CD14-positive monocyte (primary cell): Measurements from ENCODE around the gene FANCI. TPM values are rescaled to one million over a fixed set of nuclear protein-coding genes. Genes with fewer than 3 reads are reported as not detected.

Experiments used
- DNase-seq, 3 donors: peaks; one replicate each; pipeline ENCODE4 v3.0.0-alpha.2; 2011 to 2022
- H2AFZ ChIP-seq: 2 replicates; pipeline ENCODE4 v1.6.0; 2012; ENCODE audit warnings: mild to moderate bottlenecking, low read depth, low read length, inconsistent platforms; ENCODE audit not compliant: insufficient read depth, poor library complexity, severe bottlenecking
- H3K27ac ChIP-seq, 2 donors: 1 replicate in 1 of 2; 2 replicates in 1 of 2; pipeline ENCODE4 v1.5.1; 2012 to 2013; ENCODE audit warnings: low read length in 2 of 2, control low read depth in 1 of 2, inconsistent platforms in 1 of 2, low read depth in 1 of 2, mild to moderate bottlenecking in 1 of 2
- H3K27me3 ChIP-seq, 2 donors: one replicate each; pipeline versions ENCODE4 v1.6.0 to v1.6.1; 2011 to 2013; ENCODE audit warnings: low read length in 2 of 2; ENCODE audit not compliant: control insufficient read depth in 2 of 2, insufficient read depth in 2 of 2
- H3K36me3 ChIP-seq, 2 donors: replicated peaks in 1 of 2; 1 replicate in 1 of 2; 2 replicates in 1 of 2; pipeline versions ENCODE4 v1.5.1 to v1.6.1; 2012 to 2013; ENCODE audit warnings: low read length in 2 of 2, control low read depth in 1 of 2, inconsistent platforms in 1 of 2, mild to moderate bottlenecking in 1 of 2; ENCODE audit not compliant: insufficient read depth in 2 of 2, control insufficient read depth in 1 of 2
- H3K4me1 ChIP-seq, 2 donors: 1 replicate in 1 of 2; 2 replicates in 1 of 2; pipeline versions ENCODE4 v1.5.1 to v1.6.1; 2012 to 2013; ENCODE audit warnings: low read length in 2 of 2, control low read depth in 1 of 2, inconsistent platforms in 1 of 2, mild to moderate bottlenecking in 1 of 2, moderate library complexity in 1 of 2; ENCODE audit not compliant: insufficient read depth in 2 of 2, control insufficient read depth in 1 of 2
- H3K4me2 ChIP-seq: replicated peaks from 2 replicates; pipeline ENCODE3; 2012; ENCODE audit warnings: low read length, moderate library complexity, mild to moderate bottlenecking; ENCODE audit not compliant: poor library complexity, severe bottlenecking; ENCODE audit errors: extremely low read depth
- H3K4me3 ChIP-seq, 3 experiments: fragments of 200-600 bp in 1 of 3; sonication (generic) in 1 of 3; replicated peaks in 1 of 3; 1 replicate in 2 of 3; 2 replicates in 1 of 3; pipeline ENCODE4 v1.5.1; 2011 to 2013; ENCODE audit warnings: low read length in 3 of 3, mild to moderate bottlenecking in 3 of 3, control low read depth in 2 of 3, low read depth in 2 of 3, inconsistent platforms in 1 of 3, moderate library complexity in 1 of 3
- H3K79me2 ChIP-seq: 2 replicates; pipeline ENCODE4 v1.6.0; 2012; ENCODE audit warnings: mild to moderate bottlenecking, control low read depth, inconsistent platforms, low read length, moderate library complexity; ENCODE audit not compliant: insufficient read depth
- H3K9ac ChIP-seq: 2 replicates; pipeline ENCODE4 v1.6.0; 2017; ENCODE audit warnings: low read length, mild to moderate bottlenecking; ENCODE audit not compliant: insufficient read depth, poor library complexity, severe bottlenecking
- H3K9me3 ChIP-seq, 2 donors: replicated peaks in 1 of 2; 1 replicate in 1 of 2; 2 replicates in 1 of 2; pipeline versions ENCODE4 v1.5.1 to v1.6.1; 2012 to 2013; ENCODE audit warnings: low read length in 2 of 2, control low read depth in 1 of 2; ENCODE audit not compliant: control insufficient read depth in 1 of 2, insufficient read depth in 1 of 2
- H4K20me1 ChIP-seq: 2 replicates; pipeline ENCODE4 v1.6.0; 2012; ENCODE audit warnings: mild to moderate bottlenecking, low read length, control low read depth, moderate library complexity; ENCODE audit not compliant: insufficient read depth
- H3K27ac Mint-ChIP-seq, 7 donors: one replicate each; pipeline ENCODE4 v1.8.0; 2020; ENCODE audit warnings: mild to moderate bottlenecking in 7 of 7, mixed read lengths in 7 of 7, moderate library complexity in 6 of 7, inconsistent platforms in 2 of 7
- H3K27me3 Mint-ChIP-seq, 3 donors: one replicate each; pipeline ENCODE4 v1.8.0; 2021 to 2022; ENCODE audit warnings: low read depth in 3 of 3, mild to moderate bottlenecking in 3 of 3, mixed read lengths in 3 of 3, moderate library complexity in 3 of 3, inconsistent platforms in 1 of 3
- H3K36me3 Mint-ChIP-seq, 2 donors: one replicate each; pipeline ENCODE4 v1.8.0; 2020; ENCODE audit warnings: mixed read lengths in 2 of 2, inconsistent platforms in 1 of 2, mild to moderate bottlenecking in 1 of 2
- H3K4me1 Mint-ChIP-seq: one replicate; pipeline ENCODE4 v1.8.0; 2020; ENCODE audit warnings: mild to moderate bottlenecking, mixed read lengths
- H3K4me3 Mint-ChIP-seq, 2 donors: one replicate each; pipeline ENCODE4 v1.8.0; 2020; ENCODE audit warnings: mild to moderate bottlenecking in 2 of 2, mixed read lengths in 2 of 2, moderate library complexity in 1 of 2
- H3K9me3 Mint-ChIP-seq, 7 donors: one replicate each; pipeline ENCODE4 v1.8.0; 2020 to 2022; ENCODE audit warnings: mixed read lengths in 7 of 7, mild to moderate bottlenecking in 6 of 7, moderate library complexity in 6 of 7, inconsistent platforms in 2 of 7
- WGBS: methylation state at CpG from one replicate; pipeline ENCODE4 v1.1.5; 2013; ENCODE audit warnings: missing lambda C conversion rate; ENCODE audit not compliant: insufficient coverage; 5-methylcytosine and 5-hydroxymethylcytosine counted together
- intact Hi-C, 2 donors: fragments of 100-400 bp; cut with micrococcal nuclease; formaldehyde crosslinking; loops; one replicate each; pipeline versions ENCODE4 v1.15.0 to v1.15.1; 2023
- polyA plus RNA-seq, 3 donors: library from polyadenylated mRNA; depleted of rRNA in 1 of 3; unstranded in 2 of 3; stranded (reverse) in 1 of 3; fragments of 300-500 nt in 2 of 3; fragments of >200 nt in 1 of 3; fragmentation: Illumina TruSeq in 2 of 3; gene quantifications; 1 replicate in 2 of 3; 2 replicates in 1 of 3; pipeline ENCODE4 v1.2.3, GENCODE V29; 2012 to 2021
- TF ChIP-seq, protein P1 (sequence below): fragments of 200-600 bp; IDR thresholded peaks from one replicate; pipeline ENCODE4 v1.8.0; 2022; ENCODE audit warnings: antibody characterized with exemption, mild to moderate bottlenecking

Gene FANCI
- polyA plus RNA-seq, 3 donors = 1.4 to 2.6 (median 1.5) TPM

- Mint-ChIP-seq H3K9me3 (no peaks in the 10 kb centered on the region), H3K4me3 (no peak overlapping the region), H3K36me3 (peaks cover 90 to 99% of the 10 kb centered on the region in 2 donors), H3K27ac (no peak overlapping the region), H3K27me3 (no peaks in the 10 kb centered on the region), H3K4me1 (no peaks in the 10 kb centered on the region)
- Histone ChIP-seq H3K4me3 (no peak overlapping the region), H3K27me3 (no peaks in the 10 kb centered on the region), H3K4me1 (no peaks in the 10 kb centered on the region), H3K9ac (no peak overlapping the region), H3K79me2 (no peaks in the 10 kb centered on the region), H3K27ac (no peak overlapping the region), H3K9me3 (no peaks in the 10 kb centered on the region), H4K20me1 (no peaks in the 10 kb centered on the region), H3K36me3 (peaks cover 83 to 100% of the 10 kb centered on the region in 2 donors), H3K4me2 (no peak overlapping the region), H2AFZ (no peak overlapping the region)
- intact Hi-C loops = no loop called here
- TF ChIP-seq, protein P1, sequence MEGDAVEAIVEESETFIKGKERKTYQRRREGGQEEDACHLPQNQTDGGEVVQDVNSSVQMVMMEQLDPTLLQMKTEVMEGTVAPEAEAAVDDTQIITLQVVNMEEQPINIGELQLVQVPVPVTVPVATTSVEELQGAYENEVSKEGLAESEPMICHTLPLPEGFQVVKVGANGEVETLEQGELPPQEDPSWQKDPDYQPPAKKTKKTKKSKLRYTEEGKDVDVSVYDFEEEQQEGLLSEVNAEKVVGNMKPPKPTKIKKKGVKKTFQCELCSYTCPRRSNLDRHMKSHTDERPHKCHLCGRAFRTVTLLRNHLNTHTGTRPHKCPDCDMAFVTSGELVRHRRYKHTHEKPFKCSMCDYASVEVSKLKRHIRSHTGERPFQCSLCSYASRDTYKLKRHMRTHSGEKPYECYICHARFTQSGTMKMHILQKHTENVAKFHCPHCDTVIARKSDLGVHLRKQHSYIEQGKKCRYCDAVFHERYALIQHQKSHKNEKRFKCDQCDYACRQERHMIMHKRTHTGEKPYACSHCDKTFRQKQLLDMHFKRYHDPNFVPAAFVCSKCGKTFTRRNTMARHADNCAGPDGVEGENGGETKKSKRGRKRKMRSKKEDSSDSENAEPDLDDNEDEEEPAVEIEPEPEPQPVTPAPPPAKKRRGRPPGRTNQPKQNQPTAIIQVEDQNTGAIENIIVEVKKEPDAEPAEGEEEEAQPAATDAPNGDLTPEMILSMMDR = no peak
- 50% methylated on average over 3 of the region's 7 CpGs for WGBS
- DNase-seq = no peak
Measured at GRCh38 chr15:89196994-89197393, 46.8 kb upstream of the FANCI start.

GRCh38 chr15:89197503-89197971 is 46.2 kb upstream of the FANCI start:
- no peak for DNase-seq
- Histone ChIP-seq H2AFZ (no peak overlapping the region), H3K9ac (no peak overlapping the region), H3K4me2 (no peak overlapping the region), H3K36me3 (peaks cover 78 to 95% of the 10 kb centered on the region in 2 donors), H4K20me1 (no peaks in the 10 kb centered on the region), H3K9me3 (no peaks in the 10 kb centered on the region), H3K27me3 (no peaks in the 10 kb centered on the region), H3K4me1 (no peaks in the 10 kb centered on the region), H3K79me2 (no peaks in the 10 kb centered on the region), H3K27ac (no peak overlapping the region), H3K4me3 (no peak overlapping the region)
- intact Hi-C loops = no loop called here
- Mint-ChIP-seq H3K4me1 (no peaks in the 10 kb centered on the region), H3K27ac (no peak overlapping the region), H3K4me3 (no peak overlapping the region), H3K36me3 (peaks cover 89 to 99% of the 10 kb centered on the region in 2 donors), H3K27me3 (no peaks in the 10 kb centered on the region), H3K9me3 (no peaks in the 10 kb centered on the region)
- TF ChIP-seq, protein P1 = no peak
- WGBS = 85% methylated on average over 4 of the region's 4 CpGs
